Fibroblast of pulmonary artery (primary cell): ENCODE data around the gene TESPA1.
A peak's percentile ranks its signal among the peaks of the same experiment; 100 is the strongest.

Experiments
- DNase-seq: peaks from one replicate; pipeline ENCODE4 v3.0.0-alpha.2; 2010; ENCODE audit warnings: low read depth
- H3K4me3 ChIP-seq: replicated peaks from 2 replicates; pipeline ENCODE4 v1.5.1; 2011; ENCODE audit warnings: low read depth, mild to moderate bottlenecking, control low read depth, low read length, moderate library complexity
- CTCF ChIP-seq: IDR thresholded peaks from 2 replicates; pipeline ENCODE4 v1.5.1; 2011; ENCODE audit warnings: mild to moderate bottlenecking, control low read depth, low read length, inconsistent platforms; ENCODE audit errors: missing control alignments

The TESPA1 gene

GRCh38 chr12:54937376-54937775 is 47.2 kb downstream of the TESPA1 start:
- no peak for TF ChIP-seq CTCF
- no peak overlapping the region for H3K4me3 ChIP-seq
- DNase-seq = no peak

- no peak overlapping the region for H3K4me3 ChIP-seq
- TF ChIP-seq CTCF = no peak
- DNase-seq = no peak
These were observed 47.8 kb downstream of the TESPA1 start for GRCh38 chr12:54936736-54937135.

DNA sequence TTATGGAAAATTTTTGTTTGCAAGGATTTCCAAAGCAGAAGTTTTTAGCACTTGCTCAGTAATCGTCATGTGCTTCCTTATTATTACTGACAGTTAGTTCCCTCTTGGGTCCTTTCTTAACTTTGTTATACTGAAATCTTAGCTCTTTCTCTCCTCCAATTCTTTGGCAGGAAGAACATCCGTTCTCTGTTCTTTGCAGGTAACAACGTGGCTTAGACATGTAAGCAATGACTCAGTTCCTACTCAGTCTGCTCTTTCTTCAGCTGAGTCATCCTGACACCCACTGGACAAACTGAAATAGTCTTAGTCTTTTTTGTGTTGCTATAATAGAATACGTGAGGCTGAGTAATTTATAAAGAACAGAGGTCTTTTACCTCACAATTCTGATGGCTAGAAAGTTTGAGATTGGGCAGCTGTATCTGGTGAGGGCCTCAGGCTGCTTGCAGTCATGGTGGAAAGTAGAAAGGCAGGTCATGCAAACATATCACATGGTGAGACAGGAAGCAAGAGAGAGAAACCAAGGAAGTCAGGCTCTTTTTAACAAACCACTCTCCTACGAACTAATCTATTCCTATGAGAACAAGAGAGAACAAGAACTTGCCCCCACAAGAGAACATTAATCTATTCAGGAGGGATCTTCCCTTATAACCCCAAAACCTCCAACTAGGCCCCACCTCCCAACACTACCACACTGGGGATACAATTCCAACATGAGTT is 49.2 kb downstream of the TESPA1 start:
- TF ChIP-seq CTCF = no peak
- no peak overlapping the region for H3K4me3 ChIP-seq
- DNase-seq = peak; percentile 91

DNA sequence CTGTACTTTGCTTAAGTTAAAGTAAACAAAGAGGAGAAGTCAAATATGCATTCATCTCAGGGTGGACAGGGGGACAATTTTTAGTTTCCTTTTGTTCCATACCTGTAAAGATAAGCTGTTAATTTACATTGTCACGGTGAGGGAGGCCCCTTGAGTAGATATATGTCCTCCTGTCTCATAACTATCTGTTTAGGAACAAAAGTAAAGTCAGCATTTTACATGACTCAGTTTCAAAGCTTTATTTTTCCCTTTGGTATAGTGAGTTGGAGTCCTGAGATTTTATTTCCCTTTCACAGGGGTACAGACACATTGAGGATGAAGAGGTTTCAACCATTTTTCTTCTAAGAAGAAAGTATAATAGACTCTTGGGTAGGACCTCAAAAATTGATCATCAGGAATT is 50.1 kb downstream of the TESPA1 start:
- no peak for TF ChIP-seq CTCF
- no peak overlapping the region for H3K4me3 ChIP-seq
- no peak for DNase-seq

- DNase-seq = peak; percentile 14
- no peak for TF ChIP-seq CTCF
- no peak overlapping the region for H3K4me3 ChIP-seq
These were observed 51.2 kb downstream of the TESPA1 start for GRCh38 chr12:54933376-54933775.

- no peak for TF ChIP-seq CTCF
- H3K4me3 ChIP-seq = no peak overlapping the region
- DNase-seq = peak; percentile 14
These were observed 51.9 kb downstream of the TESPA1 start for GRCh38 chr12:54932691-54933090.

GRCh38 chr12:54932038-54932437 is 52.5 kb downstream of the TESPA1 start:
- DNase-seq = no peak
- no peak for TF ChIP-seq CTCF
- no peak overlapping the region for H3K4me3 ChIP-seq
